DMS53 treated with DMSO at 0.1 percent for 48 hours (cell line): Measurements from ENCODE around the gene DIAPH2.
A peak's percentile ranks its signal among the peaks of the same experiment; 100 is the strongest.
"Not testable (repeated sequence)": the region's sequence is repeated elsewhere in the genome, so short reads cannot be mapped to it uniquely, and the experiment has no call there.

Source experiments
- DNase-seq: peaks from one replicate; lab custom pipeline; 2025; ENCODE audit not compliant: unreplicated experiment; lab: John Stamatoyannopoulos, UW

Gene DIAPH2

GRCh38 chrX:96684339-96685209 lies at the start of gene DIAPH2:
Gene DIAPH2 (plus strand): TSS chrX:96684842.
- peak; percentile 63 for DNase-seq

GRCh38 chrX:96650023-96650422 lies 34.6 kb upstream of the DIAPH2 start:
- DNase-seq = no peak

DNA sequence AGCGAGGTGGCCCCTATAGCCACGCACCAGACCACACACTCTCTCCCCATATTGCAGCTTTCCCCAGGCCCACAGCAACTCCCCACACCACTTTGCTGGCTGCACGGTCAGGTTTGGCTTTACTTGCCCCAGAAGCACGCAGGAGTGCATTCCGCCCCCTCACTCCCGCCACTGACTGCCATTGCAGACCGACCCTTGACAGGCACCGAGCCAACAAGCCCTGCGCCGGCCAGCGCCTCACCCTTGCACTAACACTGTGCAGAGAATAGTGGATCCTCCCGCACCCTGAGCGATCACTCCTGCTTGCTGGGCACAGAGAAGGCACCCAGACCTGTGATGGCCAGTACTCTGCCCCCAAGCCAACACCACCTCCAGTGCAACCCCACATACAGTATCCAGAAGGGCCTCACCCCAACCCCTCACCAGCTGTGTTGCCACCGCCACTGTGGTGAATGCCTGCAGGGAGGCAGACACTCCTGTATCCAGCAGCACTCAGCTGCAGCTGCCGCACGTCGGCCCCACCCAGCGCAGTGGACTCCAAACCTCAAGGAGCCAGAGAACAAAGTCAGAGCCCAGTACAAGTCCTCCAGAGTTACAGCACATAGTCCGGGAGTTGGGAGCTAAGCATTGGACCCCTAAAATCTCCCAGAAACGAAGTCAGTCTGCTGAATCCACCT lies 28.6 kb upstream of the DIAPH2 start:
- no peak for DNase-seq

- DNase-seq = no peak
These were observed 2.1 kb upstream of the DIAPH2 start for GRCh38 chrX:96682516-96682915.

GRCh38 chrX:96683997-96684338 lies 674 bp upstream of the DIAPH2 start:
- DNase-seq = no peak

GRCh38 chrX:96685210-96686099 lies 813 bp downstream of the DIAPH2 start:
- no peak for DNase-seq

DNA sequence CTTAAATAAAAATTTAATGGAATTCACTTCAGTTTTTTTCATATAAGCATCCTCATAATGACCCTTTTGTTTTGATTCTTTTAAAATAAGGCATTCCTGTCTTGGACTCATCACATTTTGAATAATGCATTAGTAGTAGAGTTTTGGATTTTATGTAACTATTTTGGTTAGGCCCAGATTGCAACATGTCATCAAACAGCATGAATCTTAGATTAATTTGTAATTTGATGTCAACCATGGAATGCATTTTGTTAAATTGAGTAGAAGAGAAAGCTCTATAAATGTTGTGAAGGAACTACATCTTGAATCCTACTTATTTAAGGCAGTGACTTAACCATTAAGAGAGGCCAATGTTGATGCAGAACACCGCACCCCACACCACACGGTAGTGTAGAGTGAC lies 3.1 kb downstream of the DIAPH2 start:
- no peak for DNase-seq

DNA sequence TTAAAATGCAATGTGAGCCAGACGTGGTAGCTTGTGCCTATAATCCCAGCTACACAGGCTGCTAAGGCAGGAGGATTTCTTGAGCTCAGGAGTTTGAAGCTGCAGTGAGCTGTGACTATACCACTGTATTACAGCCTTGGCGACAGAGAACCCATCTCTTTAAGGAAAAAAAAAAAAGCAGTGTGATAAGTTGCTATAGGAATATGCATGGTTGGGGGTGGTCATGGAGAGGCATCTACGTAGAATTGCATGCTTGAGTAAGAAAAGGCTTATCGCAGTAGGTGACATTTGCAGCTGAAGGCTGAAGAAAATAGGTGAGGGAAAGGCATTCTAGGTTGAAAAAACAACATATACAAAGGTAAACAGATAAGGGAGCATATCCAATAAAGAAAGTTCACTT lies 4.1 kb downstream of the DIAPH2 start:
- no peak for DNase-seq

DNA sequence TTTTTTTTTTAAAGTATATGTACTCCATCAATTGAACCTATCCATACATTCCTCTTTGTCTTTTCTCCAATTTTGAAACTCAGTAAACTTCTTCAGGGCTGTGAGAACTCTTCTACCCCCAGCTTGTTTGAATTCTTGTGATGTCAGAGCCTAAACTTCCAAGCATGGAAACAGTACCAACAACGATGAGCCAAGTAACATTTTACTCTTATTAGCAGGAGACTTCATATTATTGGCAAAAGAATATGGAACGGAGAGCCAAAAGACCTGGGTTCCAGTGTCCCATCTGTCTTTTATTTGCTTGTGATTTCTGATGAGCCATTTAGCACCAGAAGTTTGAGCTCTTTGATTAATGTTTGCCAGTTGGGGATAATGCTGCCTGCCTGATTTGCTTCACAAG lies 5.3 kb downstream of the DIAPH2 start:
- DNase-seq = no peak

GRCh38 chrX:96692454-96692853 lies 7.8 kb downstream of the DIAPH2 start:
- DNase-seq = no peak

GRCh38 chrX:96692890-96693289 lies 8.2 kb downstream of the DIAPH2 start:
- DNase-seq = no peak

GRCh38 chrX:96693407-96693806 lies 8.8 kb downstream of the DIAPH2 start:
- DNase-seq = no peak

DNA sequence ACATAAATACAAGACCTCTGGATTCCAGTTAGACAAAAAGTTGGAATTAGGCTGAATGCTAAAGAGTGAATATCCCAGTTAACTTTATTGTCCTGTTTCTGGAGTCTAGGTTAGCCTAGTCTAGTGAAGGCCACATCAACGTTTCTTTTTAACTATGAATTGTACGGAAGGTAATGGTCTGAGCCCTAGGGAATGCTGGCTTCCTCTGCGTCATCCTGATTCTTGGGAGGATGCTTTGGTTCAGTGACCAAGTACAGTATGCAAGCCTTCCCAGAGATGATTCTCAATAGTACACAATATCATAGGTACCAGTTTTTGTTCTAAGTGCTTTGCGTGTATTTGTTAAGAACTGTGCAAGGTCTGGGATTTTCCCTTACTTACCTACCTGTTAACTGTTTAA lies 11.8 kb downstream of the DIAPH2 start:
- no peak for DNase-seq

- DNase-seq = no peak
These were observed 16.0 kb downstream of the DIAPH2 start for GRCh38 chrX:96700625-96701024.

DNA sequence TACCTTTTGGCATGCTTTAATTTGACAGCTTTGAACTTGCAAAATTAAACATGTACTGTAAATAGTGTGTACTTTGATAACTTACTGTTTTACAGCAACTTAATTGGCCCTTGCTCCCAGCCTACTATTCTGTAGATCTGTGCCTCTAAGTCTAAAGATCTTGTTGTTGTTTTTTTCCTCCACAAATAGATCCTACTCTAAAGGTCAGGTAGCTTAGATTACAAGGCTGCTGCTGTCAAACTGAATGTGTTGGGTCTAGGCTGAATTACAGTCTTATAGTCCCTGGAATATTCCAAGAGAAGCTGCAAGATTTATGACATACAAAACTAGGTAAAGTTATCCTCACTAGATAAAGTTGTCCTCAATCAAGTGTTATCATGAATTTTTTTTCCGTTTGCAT lies 18.7 kb downstream of the DIAPH2 start:
- DNase-seq = no peak

DNA sequence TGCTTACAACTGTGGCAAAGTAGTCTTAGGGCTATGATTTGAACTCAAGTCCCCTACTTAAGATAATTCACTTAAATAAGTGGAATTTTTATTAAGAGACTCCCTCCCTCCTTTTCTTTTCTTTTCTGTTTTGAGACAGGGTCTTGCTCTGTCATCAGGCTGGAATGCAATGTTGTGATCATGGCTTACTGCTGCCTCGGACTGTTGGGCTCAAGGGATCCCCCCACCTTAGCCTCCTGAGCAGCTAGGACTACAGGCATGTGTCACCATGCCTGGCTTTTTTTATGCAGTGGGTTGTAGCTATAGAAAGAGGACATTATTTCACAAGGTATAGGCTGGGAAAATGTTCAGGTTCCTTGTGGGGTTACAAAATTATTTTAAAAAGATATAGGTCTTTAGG lies 19.2 kb downstream of the DIAPH2 start:
- no peak for DNase-seq

DNA sequence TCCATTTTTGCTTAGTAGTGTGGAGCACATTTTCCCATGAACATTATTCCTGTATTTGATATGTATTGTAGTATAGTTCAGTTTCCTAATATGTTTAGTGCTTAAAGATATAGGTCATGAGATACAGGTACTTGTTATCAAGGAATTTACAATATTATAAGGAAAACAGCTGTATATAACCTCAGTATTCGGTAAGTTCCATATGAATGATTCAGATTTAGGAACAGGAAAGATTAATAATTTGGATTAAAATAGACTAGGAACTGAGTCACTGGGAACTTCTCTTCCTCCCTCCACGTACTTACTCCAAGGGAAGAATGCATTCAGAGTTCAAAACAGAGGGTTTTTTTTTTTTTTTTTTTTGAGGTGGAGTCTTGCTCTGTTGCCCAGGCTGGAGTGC lies 20.0 kb downstream of the DIAPH2 start:
- no peak for DNase-seq

DNA sequence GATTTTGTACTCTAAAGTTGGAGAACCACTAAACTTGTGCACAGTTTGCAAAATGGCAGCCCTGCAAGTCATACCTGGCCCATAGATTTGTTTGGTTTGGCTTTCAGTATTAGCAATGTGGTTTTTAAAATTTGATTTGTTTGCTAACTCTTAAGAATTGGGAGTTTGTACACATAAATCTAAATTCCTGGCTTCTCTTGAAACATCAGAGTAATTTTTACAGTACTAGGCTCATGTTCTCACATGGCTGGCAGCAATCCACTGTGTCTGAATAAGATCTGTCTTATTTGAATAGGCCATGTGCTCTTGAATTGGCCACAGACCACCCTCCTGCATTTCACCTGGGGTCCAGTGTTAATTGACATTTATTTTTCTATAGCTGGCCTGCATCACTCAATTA lies 21.3 kb downstream of the DIAPH2 start:
- no peak for DNase-seq

DNA sequence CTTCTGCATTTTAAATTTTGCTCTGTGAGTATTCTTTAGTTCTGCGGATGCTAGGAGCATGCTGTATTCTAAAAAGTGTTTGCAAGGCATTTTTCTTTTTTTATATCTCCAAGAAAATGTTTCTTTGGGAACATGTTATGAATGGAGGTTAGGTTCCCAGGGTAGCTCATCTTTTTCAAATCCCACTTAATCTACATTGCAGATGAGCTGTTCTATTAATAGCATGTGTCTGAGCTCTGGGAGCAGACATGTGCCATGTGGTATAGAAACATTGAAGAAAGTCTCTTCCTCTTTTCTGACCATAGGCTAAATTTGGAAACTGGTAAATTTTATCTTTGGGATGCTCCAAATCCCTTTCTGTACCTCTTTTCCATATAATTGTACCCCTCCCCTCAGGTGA lies 23.2 kb downstream of the DIAPH2 start:
- no peak for DNase-seq

GRCh38 chrX:96710031-96710430 lies 25.4 kb downstream of the DIAPH2 start:
- DNase-seq = no peak

DNA sequence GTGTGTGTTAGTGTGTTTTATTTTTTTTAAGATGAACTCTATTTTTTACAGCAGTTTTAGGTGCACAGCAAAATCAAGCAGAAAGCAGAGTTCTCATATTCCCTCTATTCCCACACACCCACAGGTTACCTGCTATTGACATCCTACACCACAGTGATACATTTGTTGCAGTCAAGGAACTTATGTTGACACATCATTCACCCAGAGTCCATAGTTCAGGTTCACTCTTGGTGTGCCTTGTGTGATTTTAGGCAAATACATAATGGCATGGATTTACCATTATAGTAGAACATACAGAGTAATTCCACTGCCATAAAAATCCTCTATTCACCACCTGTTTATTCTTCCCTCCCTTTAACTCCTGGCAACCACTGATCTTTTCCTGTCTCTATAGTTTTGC lies 28.7 kb downstream of the DIAPH2 start:
- DNase-seq = no peak

- not testable (repeated sequence) for DNase-seq
These were observed 29.8 kb downstream of the DIAPH2 start for GRCh38 chrX:96714393-96714792.
